GM21786 (cell line): Measurements from ENCODE around the gene GPR146.
"Not testable (repeated sequence)": the region's sequence is repeated elsewhere in the genome, so short reads cannot be mapped to it uniquely, and the experiment has no call there.

ENCODE experiments used
- ATAC-seq: cut with Tn5 transposase; IDR thresholded peaks from one replicate; pipeline ENCODE4 v1.9.1; 2021; ENCODE audit not compliant: unreplicated experiment

GPR146 gene

DNA sequence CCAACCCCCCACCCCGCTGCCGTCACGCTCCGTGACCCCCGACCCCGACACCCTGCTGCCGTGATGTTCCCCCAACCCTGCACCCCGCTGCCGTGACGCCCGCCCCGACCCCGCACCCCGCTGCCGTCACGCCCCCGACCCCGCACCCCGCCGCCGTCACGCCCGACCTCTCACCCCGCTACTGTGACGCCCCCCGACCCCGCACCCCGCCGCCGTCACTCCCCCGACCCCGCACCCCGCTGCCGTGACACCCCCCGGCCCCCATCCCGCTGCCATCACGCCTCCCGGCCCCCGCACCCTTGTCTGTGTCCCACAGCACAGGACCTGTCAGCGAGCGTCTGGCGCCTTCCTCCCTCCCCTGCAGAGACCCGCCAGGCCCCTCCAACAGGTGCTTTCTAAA lies 29.7 kb downstream of the GPR146 start:
- ATAC-seq: not testable (repeated sequence)

DNA sequence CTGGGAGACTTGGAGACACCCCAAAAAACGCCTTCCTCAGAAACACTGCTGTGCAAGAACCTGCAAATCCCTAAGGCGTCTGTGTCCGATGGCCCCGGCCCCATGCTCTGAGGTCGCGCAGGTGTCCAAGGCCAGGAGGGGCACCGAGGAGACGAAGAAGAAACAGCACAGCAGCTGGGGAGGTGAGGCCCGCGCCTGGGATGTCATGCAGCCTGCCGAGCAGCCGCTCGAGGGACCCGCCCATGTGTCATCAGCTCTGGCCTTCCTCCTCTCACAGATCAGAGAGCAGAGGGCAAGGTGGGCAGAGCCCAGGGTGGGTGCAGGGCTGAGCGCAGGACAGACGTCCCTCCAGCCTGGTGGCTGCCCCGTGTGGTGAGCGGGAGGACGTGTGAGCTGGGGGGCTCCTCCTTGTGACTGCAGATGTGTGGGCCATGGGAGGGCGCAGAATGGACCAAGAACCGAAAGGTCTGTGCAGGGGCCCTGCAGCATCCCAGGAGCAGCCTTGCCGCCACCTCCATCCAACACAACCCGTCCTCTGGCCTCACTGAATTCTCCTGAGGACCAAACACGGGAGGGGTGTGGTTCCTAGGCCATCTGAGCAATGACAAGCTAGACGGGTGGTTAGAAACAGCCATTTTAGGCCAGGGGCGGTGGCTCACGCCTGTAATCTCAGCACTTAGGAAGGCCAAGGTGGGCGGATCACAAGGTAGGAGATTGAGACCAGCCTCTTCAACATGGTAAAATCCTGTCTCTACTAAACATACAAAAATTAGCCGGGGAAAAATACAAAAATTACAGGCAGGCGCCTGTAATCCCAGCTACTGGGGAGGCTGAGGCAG lies 30.5 kb downstream of the GPR146 start:
- no peak for ATAC-seq

DNA sequence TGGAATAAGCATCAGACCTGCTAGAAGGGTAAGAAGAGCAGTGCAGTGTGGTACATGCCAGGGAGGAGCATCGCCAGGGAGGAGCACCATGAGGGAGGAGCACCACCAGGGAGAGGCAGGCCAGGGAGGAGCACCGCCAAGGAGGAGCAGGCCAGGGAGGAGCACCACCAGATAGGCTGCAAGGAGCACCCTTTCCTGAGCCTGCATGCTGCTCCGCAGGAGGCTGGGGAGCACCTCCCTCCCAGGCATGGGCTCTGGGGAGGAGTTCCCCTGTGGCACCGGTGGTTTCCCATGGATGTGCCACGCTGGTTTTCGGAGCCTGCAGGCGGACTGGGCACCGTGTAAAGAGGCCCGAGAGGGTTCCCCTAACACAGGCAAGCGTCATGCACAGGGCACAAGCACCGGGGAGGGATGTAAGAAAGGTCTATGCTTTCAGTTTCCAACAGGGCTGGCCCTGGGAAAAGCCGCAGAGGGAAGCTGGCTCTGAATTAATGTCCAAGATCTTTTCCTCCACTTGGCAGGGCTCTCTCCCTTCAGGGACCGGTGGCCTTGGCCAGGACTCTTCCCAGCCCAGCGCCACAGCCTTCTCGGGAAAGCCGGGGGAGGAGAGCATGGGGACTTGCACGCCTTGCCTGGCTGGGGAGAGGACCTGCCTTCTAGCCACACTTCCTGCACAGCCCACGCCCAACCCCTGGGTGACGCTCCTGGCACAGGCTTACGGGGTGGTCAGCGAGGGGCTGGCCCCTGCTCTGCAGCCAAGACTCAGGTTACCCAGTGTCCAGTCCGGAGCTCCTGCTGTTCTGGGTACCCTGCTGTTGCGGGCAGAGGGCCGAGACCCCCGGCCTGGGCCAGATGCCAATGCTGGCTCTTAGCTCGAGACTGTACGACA lies 32.1 kb downstream of the GPR146 start:
- no peak for ATAC-seq

DNA sequence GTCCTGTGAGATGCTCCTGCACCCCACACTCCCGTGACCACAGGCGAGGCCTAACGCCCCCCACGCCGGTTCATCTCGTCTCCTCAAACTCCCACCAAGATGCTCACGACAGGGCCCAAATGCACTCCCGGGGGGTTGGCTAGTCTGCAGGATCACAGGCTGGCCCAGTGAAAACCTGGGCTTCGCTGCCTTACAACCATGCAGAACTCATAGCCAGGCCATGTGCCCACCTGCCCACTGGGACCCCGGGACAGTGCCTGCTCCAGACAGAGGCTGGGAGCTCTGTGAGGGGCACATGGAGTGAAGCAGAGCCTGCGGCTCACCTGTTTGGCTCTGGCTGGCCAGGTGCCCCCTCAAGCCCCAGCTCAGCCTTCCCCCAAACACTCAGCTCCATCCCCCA lies 34.2 kb downstream of the GPR146 start:
- no peak for ATAC-seq

DNA sequence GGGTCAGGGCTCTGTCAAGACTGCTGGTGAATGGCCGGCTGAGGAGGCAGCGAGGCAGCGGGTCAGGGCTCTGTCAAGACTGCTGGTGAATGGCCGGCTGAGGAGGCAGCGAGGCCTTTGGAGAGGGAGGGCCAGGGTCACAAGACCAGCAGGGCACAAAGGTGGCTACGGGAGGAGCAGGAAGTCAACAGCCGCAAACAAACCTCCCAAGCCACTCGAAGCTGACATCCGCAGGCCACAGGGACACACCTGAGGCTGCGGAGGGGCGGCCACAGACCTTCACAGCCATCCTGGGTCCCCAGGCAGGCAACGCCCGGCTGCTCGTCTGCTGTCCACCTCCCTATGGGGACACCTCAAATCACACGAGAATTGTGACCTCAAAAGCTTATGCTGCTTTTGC lies 34.6 kb downstream of the GPR146 start:
- ATAC-seq: no peak

DNA sequence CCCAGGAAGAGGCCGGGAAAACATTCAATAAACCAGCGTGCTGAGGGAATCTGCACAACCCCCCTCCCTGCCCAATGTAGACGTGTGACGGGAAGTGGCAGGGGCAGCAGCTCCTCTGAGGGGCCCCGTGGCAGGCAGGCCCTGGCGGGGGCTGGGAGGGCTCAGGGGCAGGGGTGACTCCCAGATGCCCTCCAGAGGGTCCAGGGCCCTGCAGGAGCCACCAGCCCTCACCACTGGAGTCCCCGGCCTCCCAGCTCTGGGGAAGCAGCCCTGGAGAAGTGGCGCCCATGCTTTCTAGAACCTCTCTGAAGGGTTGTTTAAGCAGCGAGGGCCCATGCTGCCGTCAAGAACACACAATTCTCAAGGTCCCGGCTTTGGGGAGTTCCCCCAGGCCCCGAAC lies 35.2 kb downstream of the GPR146 start:
- ATAC-seq: no peak

DNA sequence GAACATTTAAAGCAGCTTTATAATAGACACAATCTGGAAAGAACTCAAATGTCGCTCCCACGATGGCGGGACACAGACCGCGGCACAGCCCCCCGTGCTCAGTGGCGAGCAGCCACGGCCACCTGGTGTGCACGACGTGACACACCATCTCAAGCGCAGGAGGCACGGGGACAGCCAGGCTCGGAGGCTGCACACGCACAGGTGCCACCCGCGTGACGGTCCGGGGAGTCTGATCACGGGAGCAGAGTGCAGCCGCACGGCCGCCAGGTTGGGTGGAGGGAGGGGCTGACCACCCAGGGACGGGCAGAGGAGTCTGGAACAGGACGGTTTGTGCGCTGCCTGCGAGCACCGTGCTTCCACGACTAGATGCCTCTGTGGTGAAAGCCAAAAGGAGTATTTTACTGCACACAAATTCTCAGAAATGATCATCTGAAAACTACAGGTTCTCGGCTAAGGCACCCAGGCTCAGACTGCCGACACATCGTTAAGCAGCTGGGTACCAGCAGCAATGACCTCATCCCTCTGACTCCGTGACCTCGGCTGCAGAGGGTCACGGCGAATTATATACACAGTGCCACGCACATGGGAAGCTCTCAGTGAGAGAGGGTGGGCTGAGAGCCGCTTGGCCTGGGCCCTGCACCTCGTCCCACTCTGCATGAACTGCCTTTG lies 36.0 kb downstream of the GPR146 start:
- no peak for ATAC-seq

DNA sequence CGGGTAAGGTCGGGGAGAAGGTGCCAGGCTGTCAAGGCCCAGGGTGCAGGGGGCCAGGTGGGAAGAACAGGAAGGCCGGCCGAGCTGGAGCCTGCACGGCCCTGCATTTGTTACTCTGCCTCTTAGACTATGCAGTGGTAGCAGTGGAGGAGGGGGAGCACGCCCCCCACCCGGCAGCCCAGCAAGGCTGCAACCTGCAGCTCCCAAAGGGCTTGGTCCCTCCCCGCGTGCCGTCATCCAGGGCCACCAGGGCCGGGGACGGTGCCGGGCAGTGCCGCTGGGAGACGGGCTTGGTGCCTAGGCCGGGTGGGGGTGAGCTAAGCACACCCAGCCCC lies 36.5 kb downstream of the GPR146 start:
- no peak for ATAC-seq

DNA sequence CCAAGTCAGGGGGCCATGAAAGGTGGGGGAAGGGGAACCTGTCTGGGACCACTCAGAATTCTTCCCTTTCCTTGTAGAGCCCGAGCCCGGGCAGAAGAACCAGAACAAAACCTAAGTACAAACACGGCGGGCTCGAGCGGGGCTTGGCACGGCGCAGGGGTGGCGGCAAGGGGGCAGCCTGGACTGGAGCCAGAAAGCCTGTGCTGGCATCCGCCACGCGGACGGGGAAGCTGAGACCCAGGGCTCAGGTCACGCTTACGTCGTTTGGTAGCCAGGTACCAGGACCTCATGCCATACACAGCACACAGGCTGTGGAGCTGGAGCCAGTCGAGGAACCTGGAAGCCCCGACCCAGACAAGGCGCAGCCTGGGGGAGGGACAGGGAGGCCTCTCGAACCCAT lies 37.0 kb downstream of the GPR146 start:
- ATAC-seq: no peak

DNA sequence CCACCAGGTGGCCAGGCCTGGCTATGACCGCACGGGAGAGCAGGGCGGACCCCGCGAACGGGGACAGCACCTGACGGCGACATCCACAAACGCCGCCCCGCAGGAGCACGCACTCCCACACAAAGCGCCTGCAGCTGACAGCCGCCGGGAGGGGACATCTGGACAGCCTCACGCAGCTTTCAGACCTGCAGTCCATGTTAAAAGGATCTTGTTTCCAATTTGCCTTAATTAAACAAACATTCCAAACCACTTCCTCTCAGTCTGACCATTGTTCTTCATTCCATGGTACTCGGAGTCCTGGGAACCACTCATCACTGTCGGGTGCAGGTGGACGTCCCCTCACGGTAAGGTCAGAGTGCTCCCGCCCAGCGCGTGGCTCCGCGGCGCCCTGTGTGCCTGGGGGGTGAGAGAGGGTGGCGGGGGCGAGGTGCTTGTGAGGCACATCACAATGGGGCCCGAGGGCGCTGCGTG lies 37.6 kb downstream of the GPR146 start:
- no peak for ATAC-seq

DNA sequence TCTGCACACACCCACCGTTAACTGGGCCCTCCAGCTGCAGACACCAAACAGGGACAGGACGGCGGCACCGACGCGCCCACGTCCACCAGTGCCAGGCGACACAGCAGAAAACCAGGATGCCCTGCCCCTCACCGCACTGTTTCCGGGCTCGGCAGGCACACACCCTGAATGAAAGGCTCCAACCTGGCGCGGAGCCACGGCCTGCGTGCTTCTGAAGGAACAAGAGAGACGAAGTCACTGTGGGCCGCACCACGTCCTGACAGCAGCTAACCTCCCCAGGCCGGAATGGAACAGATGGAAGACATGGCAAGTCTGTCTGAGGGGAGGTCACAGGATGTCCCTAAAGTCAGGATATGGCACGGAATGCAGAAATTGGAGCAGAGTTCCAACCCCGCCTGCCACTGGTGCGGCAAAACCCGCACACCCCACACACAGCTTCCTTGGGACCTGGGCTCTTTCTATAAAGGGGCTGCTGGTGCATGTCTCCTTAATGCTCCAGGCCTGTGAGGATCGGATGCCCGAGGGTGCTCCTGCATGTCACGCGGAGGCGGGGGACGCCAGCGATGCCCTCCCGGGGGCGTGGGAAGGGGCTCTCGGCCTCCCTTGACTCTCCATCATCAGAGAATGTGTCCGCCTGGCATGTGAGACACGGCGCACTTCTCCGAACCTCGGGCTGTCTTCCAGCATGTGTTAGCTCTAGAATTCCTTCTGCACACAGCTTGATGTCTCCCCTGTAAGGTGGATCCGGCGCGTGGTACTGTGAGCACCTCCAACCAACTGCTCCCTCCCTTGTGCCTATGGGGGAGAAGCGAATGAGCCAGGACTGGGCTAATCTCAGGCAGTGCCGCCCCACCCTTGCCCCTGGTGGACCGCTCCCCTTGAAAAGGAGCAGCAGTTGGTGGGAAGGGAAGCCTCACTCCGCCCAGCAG lies 39.6 kb downstream of the GPR146 start:
- no peak for ATAC-seq

DNA sequence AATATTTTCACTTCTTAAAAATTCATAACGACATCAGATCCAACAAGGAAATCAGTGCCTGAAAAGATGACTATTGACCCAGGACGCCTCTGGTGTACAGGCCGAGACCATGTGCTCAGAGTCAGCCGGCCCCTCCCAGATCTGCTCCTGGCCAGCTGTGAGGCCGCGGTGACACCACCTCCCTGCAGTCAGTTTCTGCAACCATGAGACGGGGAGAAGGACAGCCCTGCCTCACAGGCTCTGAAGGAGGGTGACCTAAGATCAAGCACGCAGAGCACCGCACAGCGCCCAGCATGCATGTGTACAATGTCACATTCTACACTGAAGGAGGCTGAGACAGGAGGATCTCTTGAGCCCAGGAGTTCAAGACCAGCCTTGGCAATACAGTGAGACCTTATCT lies 40.9 kb downstream of the GPR146 start:
- ATAC-seq: no peak

DNA sequence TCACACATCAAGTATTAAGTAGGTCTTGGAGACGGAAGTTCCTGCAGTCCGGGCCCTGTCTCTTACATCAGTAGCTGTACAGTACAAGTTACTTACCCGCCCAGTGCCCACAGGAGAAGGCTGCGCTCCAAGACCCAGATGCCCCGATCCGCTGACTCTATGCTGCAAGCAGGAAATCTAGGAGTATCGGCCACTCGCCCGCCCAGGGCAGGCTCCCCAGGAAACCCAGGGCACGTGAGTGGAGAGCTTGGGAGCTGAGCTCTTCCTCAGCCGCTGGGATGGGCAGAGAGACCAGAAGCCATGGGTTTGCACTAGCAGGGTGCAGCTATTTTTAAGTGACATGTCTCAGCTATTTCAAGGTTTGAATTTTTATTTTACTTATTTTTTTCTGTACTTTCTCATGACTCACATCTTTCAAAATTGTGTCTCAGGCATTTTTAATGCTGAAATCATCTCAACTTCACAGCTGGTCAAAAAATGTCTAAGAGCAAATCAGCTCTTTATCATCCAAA lies 41.6 kb downstream of the GPR146 start:
- ATAC-seq: no peak

DNA sequence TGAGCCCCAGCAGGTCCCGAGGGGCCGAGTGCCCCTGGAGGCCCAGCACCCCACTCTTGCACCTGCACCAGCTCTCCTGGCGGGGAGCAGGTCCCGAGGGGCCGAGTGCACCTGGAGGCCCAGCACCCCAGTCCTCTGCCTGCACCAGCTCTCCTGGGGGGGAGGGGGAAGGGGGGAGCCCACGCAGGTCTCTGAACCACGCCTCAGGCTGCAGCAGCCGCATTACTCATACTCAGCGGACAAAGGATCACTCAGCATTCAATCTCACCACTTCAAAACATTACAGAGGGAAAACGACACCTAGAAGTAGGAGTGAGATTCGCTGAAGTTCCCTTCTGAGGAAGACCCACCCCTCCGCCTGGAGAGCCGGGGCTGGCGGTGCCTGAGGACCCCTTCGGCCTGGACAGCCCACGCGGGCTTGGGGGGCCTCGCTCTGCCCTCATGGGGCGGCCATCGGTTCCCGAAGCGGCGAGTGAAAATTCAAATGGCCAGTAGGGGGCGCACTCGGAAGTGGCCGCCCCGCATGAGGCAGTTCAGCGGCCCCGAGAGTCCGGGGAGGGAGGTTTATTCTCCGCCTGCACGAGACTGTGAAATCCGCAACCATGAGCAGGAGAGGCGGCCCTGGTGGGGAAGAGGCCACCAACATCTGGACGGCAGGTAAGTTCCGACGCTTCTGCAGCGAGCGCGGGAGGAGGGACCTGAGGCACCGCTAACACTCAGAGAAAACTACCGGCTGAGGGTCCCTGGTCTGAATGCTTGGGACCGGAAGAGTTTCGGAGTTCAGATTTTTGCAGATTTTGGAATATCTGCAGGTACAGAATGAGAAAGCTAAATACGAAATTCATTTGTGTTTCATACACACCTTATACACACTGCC lies 42.5 kb downstream of the GPR146 start:
- ATAC-seq: peak; percentile 86

DNA sequence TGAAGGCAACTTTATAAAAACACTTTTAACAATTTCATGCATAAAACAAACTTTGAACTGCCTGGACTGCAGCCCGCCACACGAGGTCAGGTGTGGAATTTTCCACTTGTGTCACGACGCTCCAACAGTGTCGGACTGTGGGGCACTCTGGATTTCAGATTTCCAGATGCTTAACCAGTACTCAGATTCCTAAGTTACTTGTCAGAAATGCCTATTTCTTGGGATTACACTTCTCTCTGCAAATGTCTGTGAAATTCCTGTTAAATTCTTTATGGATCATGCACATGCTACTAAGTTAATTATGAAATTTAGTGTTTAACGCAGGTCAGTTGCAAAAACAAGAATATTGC lies 43.1 kb downstream of the GPR146 start:
- ATAC-seq: no peak

DNA sequence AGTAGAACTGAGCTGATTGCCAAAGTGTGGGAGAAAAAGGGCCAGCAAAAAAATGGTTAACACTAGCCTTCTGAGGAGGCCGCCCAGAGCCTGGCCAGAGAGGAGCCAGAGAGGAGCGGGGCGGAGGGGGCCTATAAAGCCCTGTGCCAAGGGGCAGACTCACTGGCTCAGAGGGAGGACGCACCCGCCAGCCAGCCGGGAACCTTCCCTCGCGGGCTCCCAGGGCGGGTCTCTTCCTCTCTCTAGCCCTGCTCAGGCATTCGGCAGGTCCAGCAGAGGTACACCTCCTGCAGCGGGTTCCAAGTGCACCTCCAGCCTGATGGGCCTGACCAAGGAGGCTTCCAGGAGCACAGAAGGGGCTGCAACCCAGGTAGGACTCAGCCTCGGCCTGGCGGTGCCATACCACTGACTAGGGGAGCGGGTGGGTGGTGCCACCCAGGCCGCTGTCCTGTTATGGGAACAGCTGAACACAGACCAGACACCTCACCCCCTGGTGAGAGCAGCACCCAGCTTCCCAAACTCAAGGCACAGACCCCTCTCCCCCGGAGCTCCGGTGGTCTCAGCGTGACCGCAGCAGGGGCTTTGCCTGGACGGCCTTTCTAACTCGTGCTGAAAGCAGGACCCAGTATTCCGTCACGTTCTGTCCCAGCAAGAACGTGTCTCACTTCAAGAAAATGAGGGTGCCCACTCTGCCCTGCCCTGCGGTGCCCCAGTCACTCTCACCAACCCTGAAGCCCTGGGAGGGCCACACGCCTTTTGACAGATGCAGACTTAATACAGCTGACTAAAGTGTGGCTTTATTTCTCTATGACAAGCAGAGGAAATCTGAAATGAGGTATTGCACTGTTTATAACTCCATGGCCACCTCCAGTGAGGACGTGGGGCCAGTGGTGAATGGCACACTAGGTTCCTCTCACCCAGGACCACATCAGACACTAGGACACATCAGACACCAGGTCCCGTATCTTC lies 43.9 kb downstream of the GPR146 start, which contains the start of gene GPER1:
Gene GPER1, plus strand, starts transcription at position 162 of the 969 bp plus-strand sequence. CDS start 3,616 bp downstream, outside the sequence.
- no peak for ATAC-seq

DNA sequence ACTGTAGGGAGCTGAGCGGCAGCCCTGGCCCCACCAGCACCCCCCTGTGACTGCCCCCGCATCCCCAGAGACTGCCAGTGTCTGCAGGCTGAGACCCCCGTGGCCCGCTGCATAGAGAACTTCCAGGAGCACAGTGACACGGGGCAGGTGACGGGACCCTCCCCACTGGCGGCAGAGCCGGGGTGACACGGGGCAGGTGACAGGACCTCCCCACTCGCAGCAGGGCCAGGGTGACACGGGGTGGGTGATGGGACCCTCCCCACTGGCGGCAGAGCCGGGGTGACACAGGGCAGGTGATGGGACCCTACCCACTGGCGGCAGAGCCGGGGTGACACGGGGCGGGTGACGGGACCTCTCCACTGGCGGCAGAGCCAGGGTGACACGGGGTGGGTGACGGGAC lies 45.9 kb downstream of the GPR146 start:
- ATAC-seq: no peak
